GM21723 (cell line): ENCODE data around the gene NPY4R.
"Not testable (repeated sequence)": the region's sequence is repeated elsewhere in the genome, so short reads cannot be mapped to it uniquely, and the experiment has no call there.

ENCODE experiments used
- ATAC-seq: cut with Tn5 transposase; IDR thresholded peaks from one replicate; pipeline ENCODE4 v1.9.1; 2021; ENCODE audit warnings: mild to moderate bottlenecking, moderate library complexity; ENCODE audit not compliant: unreplicated experiment

NPY4R gene

GRCh38 chr10:46459579-46459978 is 6.2 kb downstream of the NPY4R start:
- not testable (repeated sequence) for ATAC-seq

- not testable (repeated sequence) for ATAC-seq
Observed at GRCh38 chr10:46457071-46457470, 8.7 kb downstream of the NPY4R start.

DNA sequence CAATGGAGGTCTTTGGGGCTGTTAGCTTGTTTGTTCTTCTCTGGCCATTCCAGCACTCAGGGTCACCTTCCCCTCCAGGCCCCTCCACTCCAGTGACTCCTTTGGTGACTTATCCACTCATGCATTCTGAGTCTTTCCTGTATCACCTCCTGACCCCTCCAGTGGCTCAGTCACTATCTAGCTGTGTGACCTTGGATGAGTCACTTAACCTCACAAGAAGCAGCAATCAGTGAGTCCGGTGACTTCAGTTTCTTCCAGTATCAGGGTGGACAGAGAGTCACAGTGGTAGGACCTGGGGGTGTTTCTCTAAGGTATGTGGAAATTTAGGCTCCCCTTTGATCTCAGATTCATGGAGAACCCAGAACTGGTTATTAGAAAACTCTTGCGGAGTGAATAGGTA is 9.8 kb downstream of the NPY4R start:
- not testable (repeated sequence) for ATAC-seq

- not testable (repeated sequence) for ATAC-seq
Observed at GRCh38 chr10:46451365-46451764, 14.4 kb downstream of the NPY4R start.

DNA sequence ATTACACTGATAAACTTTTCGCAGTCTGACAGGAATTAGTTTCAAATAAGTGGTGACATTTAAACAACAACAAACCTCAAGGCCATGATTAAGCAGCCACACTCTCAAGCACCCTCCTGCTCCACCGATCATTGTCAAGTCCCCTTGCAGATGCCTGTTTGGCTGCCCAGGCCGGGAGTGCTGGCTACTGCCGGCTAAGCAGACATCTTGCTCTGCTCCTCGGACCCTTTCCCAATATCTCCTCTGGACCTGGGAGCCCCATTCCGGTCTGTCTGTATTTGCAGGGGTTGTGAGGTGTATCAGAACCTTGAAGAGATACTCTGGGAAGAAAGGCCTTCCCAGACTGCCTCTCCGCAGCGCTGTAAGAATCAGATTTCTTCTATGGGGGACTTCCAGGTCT is 14.9 kb downstream of the NPY4R start:
- ATAC-seq = not testable (repeated sequence)

DNA sequence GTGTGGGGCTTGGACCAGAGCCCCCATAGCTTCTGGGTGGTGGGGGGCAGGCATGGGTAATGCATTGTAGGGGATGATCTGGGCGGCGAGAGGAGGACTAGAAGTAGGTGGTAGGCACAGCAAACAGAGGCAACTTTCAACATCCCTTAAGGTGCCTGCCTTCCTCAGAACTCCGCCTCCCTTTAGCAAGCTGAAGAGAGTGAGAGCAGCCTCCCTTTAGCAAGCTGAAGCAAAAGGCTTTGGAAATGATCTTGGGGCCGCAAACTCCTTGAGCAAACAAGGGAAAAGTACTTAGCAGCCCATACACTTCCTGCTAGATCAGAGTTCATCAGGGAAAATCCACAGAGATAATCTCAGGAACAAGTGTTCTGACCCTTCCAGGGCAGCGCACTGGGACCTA is 18.3 kb downstream of the NPY4R start:
- not testable (repeated sequence) for ATAC-seq

DNA sequence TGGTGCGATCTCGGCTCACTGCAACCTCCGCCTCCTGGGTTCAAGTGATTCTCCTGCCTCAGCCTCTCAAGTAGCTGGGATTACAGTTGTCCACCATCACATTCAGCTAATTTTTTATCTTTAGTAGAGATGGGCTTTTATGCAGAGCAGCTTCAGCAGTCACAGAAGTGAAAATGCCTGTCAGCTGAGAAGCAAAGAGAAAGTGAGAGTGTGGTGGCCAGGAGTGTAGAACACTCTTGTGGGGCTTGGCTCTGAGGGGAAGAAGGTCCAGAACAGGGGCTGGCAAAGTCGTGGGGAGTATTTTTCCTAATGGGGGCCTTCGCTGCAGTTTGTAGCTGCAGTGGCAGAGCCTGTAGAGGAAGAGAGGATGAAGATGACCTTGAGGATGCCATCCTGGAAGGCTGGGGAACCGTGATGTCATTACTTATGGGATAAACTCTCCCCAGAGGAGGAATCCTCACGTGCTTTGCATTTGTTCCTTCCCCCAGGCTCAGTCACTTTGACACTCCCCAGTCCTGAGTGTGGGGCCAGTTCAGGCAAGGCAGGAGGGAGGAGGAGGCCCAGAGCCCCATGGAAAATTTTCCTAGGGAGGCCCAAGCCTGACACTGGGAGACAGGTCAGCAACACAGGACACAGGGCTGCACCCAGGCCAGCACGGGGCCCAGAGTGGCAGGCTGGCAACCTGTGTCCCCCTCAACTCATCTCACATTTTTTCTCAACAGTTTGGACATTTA is 20.2 kb downstream of the NPY4R start:
- not testable (repeated sequence) for ATAC-seq

GRCh38 chr10:46443422-46443821 is 22.3 kb downstream of the NPY4R start:
- not testable (repeated sequence) for ATAC-seq

GRCh38 chr10:46442706-46443275 is 23.0 kb downstream of the NPY4R start:
- ATAC-seq = not testable (repeated sequence)

GRCh38 chr10:46441837-46442278 is 23.9 kb downstream of the NPY4R start:
- ATAC-seq = not testable (repeated sequence)

DNA sequence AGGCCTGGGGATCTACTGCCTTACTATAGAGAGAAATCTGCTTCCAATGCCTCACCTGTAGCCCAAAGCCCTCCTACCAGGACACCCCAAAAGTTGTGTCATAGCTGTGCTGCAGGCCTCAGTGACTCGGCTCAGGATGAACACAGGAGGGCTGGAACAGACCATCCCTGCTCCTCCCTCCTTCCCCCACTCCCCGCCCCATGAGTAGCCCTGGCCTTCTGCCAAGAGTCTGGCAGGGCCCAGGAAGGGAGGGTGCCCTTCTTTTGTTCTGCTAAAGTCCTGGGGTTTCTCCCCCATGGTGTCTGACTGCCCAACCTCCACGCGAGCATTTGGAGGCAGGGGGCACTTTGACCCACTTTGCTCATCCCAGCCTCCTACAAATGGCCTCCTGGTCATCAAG is 24.8 kb downstream of the NPY4R start:
- ATAC-seq = not testable (repeated sequence)

GRCh38 chr10:46423550-46423949 is 42.2 kb downstream of the NPY4R start:
- ATAC-seq = not testable (repeated sequence)

- ATAC-seq = not testable (repeated sequence)
Observed at GRCh38 chr10:46419570-46420379, 46.0 kb downstream of the NPY4R start.

- ATAC-seq = not testable (repeated sequence)
Observed at GRCh38 chr10:46418283-46418682, 47.5 kb downstream of the NPY4R start.

DNA sequence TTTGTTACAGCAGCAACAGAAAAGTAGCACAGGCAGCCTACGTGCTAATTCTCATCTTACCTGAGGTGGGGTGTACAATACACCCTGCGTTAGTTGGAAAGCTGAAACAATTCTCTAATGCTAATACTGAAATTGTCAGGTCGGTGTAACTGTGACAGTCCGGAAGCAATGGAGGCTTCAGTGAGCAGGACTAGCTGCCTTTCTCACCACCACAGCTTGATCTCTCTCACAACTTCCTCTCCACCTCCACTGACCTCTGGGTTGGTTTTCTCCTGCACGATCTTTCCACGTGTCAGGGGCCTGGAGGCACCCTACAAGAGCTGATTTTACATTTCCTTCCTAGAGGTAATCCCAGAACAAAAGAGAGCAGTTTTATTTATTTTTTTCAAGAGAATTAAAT is 50.5 kb downstream of the NPY4R start:
- not testable (repeated sequence) for ATAC-seq

- ATAC-seq = not testable (repeated sequence)
Observed at GRCh38 chr10:46412665-46413064, 53.1 kb downstream of the NPY4R start.

DNA sequence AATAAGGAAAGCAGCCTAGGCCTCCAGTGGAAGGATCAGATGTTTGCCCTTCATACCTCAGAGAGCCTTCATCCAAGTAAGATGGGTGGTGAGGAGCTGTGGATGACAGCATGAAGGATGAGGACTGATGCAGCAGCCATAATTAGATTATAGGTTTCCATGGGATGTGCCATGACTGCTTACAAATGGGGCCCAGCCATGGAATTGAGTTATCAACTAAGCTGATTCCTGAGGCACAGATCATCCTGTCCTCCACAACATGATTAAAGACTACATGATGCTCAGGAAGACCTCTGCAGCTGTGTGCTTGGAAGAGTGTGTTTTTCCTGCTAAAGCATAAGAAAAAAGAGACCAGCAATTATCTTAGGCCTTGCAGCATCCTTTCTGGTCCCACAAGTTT is 54.6 kb downstream of the NPY4R start:
- not testable (repeated sequence) for ATAC-seq
